ENCODE results near the gene DIS3L2.

Gene DIS3L2

GRCh38 chr2:232269867-232270266, 308.4 kb downstream of the DIS3L2 start:
- no peak for DNase-seq (ENCODE audit: low read depth)

- DNase-seq (ENCODE audit: low read depth) = no peak
Measured at GRCh38 chr2:232273903-232274643, 312.6 kb downstream of the DIS3L2 start.

DNA sequence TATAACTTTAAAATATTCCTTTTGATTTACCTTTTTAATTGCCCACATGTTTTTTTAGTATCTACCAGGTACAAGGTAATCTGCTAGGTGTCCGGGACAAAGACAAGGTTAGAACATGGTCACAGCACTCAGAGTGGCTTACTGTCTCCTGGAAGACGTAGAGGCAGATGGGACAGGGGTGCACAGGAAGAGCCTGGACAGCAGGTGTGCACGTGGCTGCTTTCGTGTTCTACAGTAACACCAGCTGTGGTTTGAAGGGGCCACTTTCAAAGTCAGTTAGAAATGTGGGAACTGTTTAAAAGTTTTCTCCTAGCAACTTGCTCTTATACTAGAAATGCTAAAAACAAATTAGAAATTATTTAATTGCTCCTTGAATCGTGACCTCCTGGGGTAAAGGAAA, 314.2 kb downstream of the DIS3L2 start:
- no peak for DNase-seq (ENCODE audit: low read depth)

GRCh38 chr2:232276084-232276732, 314.7 kb downstream of the DIS3L2 start:
- no peak for DNase-seq (ENCODE audit: low read depth)

- no peak for DNase-seq (ENCODE audit: low read depth)
Measured at GRCh38 chr2:232276733-232277313, 315.3 kb downstream of the DIS3L2 start.

GRCh38 chr2:232278534-232278933, 317.0 kb downstream of the DIS3L2 start:
- DNase-seq (ENCODE audit: low read depth) = no peak

- DNase-seq (ENCODE audit: low read depth) = no peak
Measured at GRCh38 chr2:232280341-232280740, 318.8 kb downstream of the DIS3L2 start.

DNA sequence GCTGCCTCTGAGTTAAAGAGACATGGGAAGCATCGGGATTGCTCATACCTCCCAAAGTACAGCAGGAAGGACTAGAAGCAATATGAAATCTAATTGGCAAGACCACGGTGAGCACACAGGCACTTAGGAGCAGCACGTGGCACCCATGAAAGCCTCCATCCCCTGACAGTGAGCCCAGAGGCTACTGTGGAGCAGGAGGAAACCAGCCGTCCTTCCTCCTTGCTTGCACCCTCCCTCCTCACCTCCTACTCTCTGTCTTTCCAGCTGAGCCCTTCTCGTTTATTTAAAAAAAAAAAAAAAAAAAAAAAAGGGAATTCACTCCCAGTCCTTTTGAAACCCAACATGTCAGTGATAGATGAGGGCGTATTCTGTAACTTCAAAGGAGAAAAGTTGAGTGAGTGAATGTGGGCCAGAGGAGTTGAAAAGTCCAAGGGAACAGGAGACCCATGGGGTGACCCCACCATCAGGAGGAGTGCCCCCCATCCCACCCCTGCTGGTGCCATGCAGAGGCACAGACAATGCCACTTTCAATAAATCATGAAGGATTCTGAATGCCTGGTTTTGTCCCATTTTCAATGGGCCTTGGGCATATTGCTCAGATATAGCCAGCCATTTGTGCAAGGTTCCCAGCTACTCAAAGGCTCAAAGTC, 320.5 kb downstream of the DIS3L2 start:
- no peak for DNase-seq (ENCODE audit: low read depth)

- DNase-seq (ENCODE audit: low read depth) = no peak
Measured at GRCh38 chr2:232282508-232283055, 321.1 kb downstream of the DIS3L2 start.

DNA sequence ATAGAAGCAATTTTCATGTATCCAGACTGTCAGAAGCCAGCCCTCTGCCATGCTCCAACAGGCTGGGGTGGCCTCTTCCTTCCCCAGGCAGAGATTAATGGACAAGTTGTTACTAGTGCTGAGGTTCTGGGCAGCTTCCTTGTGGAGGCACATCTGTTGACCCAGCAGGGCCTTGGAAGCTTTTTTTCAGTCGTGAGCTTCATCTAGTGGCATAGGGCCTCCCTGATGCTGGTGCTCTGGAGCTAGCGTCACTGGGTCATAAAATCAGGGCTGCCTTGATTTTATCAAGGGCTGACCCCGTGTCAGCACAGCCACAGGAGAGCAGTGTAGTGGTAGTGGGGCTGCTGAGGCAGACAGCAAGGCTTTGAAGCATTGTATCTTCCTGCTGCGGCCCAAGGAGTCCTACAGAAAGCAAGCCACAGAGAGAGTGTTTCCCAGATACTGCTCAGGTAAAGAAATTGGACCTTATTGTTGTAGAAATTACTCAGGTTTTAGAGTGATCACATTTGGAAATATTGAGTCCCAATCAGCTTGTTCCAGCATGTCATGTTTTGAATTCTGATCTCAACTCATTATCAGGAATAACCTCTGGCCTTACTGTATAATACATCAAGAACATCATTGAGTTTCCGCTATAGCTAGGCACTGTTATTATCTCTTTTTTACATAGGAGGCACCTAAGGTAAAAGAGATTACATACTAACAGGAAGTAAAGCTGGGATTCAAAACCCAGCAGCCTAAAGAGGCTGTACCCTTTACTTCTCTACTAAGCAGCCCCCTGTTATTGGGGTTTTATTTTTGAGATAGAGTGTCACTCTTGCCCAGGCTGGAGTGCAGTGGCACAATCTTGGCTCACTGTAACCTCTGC, 324.7 kb downstream of the DIS3L2 start:
- no peak for DNase-seq (ENCODE audit: low read depth)

- DNase-seq (ENCODE audit: low read depth) = no peak
Measured at GRCh38 chr2:232287316-232287715, 325.8 kb downstream of the DIS3L2 start.

GRCh38 chr2:232288489-232289030, 327.0 kb downstream of the DIS3L2 start:
- no peak for DNase-seq (ENCODE audit: low read depth)

DNA sequence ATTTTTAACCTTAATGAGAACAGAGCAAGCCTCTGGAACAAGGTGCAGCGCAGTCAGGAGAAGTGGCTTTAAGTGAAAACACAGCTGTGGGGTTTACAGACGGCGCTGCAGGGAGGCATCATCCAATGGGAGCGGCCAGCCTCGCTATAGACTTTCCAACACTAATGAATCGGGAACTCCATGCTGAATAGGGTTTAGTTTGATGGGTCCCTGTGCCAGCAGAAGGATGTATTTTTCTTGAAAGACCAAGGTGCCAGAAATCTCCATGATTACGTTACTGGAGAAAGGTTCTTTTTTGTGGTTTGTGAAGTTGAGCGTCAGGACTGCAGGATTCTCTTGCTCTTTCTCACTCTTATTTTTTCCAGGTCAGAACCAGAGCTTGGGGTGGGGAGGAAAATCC, 329.2 kb downstream of the DIS3L2 start:
- no peak for DNase-seq (ENCODE audit: low read depth)

GRCh38 chr2:232291343-232291742, 329.8 kb downstream of the DIS3L2 start:
- no peak for DNase-seq (ENCODE audit: low read depth)

DNA sequence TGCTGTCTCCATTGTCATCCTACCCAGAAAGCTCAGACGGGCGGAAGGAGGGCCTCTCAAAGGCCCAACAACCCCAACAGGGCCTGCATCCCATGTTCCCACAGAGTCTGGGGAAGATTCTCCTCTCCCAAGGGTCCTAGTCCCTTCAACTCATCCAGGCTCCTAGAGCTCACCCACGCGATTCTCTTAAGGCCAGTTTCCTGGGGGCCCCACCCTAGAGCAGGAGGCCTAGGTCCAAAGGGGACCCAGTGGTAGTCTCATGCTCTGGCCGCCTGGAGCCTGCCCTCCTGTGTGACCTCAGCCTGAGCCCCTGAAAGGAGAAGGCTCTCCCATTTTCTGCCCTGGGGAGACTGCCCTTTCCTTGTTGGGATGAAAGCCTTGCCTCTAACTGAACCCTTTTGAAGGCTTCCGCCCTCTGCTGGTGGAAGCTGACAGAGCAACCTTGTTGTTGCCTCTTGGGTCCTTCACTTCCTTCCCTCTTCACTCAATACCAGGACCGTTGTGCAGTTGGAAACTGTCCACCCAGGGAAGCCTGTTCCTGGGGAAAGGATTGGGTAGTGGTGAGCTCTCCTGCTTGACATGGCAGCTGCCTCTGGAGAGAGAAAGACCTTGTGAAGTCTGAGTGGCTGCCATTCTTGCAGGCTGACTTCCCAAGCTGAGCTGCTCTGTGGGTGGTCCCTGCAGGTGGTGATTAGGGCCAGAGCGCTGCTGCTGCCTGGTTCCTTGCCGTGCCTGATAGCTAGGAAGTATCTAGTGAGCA, 331.1 kb downstream of the DIS3L2 start:
- DNase-seq (ENCODE audit: low read depth) = peak; percentile 36

DNA sequence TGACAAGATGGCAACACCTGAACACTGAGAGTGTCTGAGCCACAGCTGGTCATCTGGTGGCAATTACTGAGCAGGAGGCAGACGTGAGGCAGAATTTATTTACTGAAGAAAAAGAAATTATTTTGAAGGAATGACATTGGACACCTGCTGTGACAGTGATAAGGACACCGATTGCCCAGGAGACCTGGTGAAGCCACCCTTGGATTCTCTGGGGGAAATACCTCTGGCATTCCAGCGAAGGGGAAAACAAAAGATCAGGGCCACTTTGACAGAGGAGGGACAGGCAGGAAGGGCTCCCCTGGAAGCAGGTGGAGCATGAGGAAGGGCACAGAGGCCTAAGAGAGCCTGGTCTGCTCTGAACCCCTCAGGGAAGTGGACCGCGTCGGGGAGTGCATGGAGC, 331.7 kb downstream of the DIS3L2 start:
- no peak for DNase-seq (ENCODE audit: low read depth)

- DNase-seq (ENCODE audit: low read depth) = no peak
Measured at GRCh38 chr2:232295971-232296370, 334.5 kb downstream of the DIS3L2 start.

DNA sequence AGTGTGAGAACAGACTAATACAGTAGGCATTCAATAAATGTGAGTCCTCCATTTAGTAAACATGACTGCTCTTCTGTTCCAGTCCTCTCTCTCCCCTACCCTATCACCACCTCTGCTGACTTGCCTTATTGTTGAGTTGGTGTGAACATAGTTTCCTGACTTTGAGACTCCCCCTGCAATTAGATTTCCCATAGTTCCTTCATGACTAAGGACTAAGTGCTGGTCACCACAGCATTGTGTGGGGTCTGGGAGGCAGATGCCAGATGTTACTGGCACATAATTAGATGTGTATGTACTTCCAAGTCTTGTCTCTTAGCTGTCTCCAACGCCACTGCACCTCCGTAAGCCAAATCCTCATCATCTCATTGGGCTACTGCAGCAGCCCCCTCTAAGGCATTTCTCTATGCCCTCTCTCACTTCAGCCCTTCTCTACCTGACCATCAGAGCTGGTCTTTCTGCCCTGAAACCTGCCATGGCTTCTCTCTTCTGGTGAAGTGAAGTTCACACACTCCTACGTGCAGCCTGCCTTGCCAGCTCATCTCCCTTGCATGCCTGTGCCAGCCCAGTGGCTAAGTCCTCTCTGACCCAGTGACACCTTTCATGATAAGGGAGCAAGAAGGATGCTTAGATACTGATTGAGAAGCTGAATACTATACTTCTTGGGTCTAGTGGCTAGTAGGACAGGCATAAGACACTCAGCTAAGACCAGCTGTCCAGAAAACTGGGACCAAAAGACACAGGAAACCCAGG, 335.4 kb downstream of the DIS3L2 start:
- no peak for DNase-seq (ENCODE audit: low read depth)

DNA sequence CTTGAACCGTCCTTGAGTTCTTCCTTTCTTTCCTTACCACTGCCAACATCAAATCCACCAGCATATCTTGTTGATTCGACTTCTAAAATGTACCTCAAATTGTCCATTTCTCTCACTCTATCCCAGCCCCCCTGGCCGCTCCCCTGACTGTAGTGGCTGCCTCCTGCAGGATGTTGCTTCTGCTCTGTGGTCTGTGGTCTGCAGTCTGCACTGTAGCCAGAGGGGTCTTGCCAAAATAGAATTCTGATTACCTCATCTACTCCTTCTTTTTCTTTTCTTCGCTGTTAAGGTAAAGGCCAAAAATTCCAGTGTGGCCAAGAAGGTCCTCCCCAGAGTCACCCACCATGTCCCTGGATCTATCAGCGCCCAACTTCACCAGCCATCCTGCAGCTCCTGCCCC, 337.6 kb downstream of the DIS3L2 start:
- no peak for DNase-seq (ENCODE audit: low read depth)
